ENCODE measurements around the gene ULK4.
"Not testable (repeated sequence)": the region's sequence is repeated elsewhere in the genome, so short reads cannot be mapped to it uniquely, and the experiment has no call there.

ULK4 gene

DNA sequence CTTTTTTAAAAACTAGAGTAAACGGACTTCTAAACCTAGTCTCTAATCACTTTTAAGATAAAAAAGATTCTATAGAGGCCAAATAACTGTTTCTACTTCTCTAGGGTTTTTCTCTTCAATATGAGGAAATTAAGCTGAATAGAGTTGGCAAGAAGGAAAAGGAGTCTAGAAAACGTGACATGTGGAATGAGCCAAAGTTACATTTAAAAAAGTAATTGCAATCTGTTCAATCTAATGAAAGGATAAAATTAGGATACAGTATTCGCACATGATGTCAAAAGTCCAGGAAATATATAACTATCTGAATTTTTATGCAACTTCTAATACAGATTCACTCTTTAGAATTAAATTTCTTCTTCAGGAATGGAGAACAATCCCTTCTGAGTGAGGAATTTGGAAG lies 300.1 kb downstream of the ULK4 start:
- Histone ChIP-seq H3K36me3 (ENCODE audit: control insufficient read depth, insufficient read depth, low read length) (no peaks in the 10 kb centered on the region), H3K9me3 (ENCODE audit: control insufficient read depth, insufficient read depth, low read length) (peaks cover 6% of the 10 kb centered on the region), H3K27ac (ENCODE audit: low read depth, low read length) (no peak overlapping the region), H3K27me3 (ENCODE audit: control insufficient read depth, insufficient read depth, low read length) (no peaks in the 10 kb centered on the region), H3K4me3 (ENCODE audit: low read depth, low read length) (no peak overlapping the region), H3K9ac (ENCODE audit: low read depth, low read length) (no peak overlapping the region), H3K4me1 (ENCODE audit: control insufficient read depth, insufficient read depth, low read length) (no peaks in the 10 kb centered on the region)

DNA sequence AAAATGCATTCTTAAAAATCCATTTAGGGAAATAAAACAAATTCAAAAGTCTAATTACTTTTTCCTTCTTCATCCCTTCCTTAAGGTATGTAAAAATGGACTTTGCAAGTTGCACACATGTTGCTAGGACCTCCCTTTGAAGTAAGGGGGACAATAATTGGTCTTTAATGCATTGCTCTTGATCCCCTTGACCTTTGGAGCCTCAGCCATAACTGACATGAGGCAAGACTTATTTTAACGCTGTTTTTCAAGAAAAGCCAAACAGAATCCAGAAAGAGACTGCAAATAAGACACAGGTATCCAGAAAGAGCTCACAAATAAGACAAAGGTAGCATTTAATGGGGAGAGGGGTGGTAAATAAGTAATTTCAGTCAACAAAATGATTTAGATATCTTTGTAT lies 301.4 kb downstream of the ULK4 start:
- H3K4me1 ChIP-seq (ENCODE audit: control insufficient read depth, insufficient read depth, low read length): no peaks in the 10 kb centered on the region

DNA sequence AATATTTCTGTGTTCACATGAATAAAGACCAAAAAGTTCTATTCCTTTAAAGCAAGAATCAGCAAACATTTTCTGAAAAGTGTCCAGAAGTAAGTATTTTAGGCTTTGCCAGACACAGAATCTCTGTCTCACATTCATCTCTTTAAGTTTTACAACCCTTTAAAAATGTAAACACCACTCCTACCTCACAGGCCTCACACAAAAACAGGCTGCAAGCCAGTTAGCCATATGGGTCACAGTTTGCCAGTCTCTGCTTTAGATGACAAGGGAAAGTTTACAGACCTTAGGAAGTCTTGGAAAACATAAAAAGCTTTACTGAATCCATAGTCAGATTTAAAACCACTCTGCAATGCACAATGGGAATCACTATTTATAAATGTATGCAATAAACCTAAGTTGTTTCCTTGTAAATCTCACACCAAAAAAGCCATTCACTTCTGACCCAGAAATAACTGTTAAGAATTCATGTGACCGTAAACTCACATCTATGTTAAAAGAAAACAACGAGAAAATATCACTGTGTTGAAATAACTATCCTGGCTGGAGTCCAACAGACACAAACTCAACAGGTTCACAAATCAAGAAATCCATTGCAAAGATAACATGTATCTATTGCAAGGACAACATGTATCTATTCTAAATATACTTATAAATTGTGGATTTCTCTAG lies 308.2 kb downstream of the ULK4 start:
- Histone ChIP-seq H3K36me3 (ENCODE audit: control insufficient read depth, insufficient read depth, low read length) (no peaks in the 10 kb centered on the region), H3K9me3 (ENCODE audit: control insufficient read depth, insufficient read depth, low read length) (peaks cover 11% of the 10 kb centered on the region), H3K4me3 (ENCODE audit: low read depth, low read length) (no peak overlapping the region), H3K27ac (ENCODE audit: low read depth, low read length) (no peak overlapping the region), H3K27me3 (ENCODE audit: control insufficient read depth, insufficient read depth, low read length) (no peaks in the 10 kb centered on the region), H3K4me1 (ENCODE audit: control insufficient read depth, insufficient read depth, low read length) (peaks cover 15% of the 10 kb centered on the region), H3K9ac (ENCODE audit: low read depth, low read length) (no peak overlapping the region)

More for the DNA sequence above, 301.4 kb downstream of the ULK4 start:
- Histone ChIP-seq H3K27me3 (ENCODE audit: control insufficient read depth, insufficient read depth, low read length) (no peaks in the 10 kb centered on the region), H3K27ac (ENCODE audit: low read depth, low read length) (no peak overlapping the region), H3K9me3 (ENCODE audit: control insufficient read depth, insufficient read depth, low read length) (no peaks in the 10 kb centered on the region), H3K36me3 (ENCODE audit: control insufficient read depth, insufficient read depth, low read length) (no peaks in the 10 kb centered on the region), H3K9ac (ENCODE audit: low read depth, low read length) (no peak overlapping the region), H3K4me3 (ENCODE audit: low read depth, low read length) (no peak overlapping the region)

DNA sequence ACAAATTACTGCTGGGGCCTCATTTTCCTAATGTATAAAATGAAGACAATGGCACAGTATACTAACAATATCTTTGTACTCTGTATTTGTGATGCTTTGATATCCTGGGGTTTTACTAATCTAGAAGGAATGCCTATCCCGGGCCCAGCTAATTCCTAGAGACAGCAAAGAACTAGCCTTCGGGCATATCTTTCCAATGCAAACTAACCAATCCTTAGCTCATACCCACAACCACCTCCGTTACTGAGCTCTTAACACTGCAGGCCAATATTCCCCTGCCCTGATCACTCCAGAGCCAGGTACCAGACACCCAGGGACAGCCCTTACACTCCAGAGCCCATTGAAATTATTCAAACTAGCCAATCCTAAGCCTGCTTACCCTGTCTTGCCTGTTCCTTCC lies 309.0 kb downstream of the ULK4 start:
- Histone ChIP-seq H3K9me3 (ENCODE audit: control insufficient read depth, insufficient read depth, low read length) (peaks cover 18% of the 10 kb centered on the region), H3K36me3 (ENCODE audit: control insufficient read depth, insufficient read depth, low read length) (no peaks in the 10 kb centered on the region), H3K27me3 (ENCODE audit: control insufficient read depth, insufficient read depth, low read length) (no peaks in the 10 kb centered on the region), H3K9ac (ENCODE audit: low read depth, low read length) (no peak overlapping the region), H3K27ac (ENCODE audit: low read depth, low read length) (no peak overlapping the region), H3K4me3 (ENCODE audit: low read depth, low read length) (no peak overlapping the region), H3K4me1 (ENCODE audit: control insufficient read depth, insufficient read depth, low read length) (peaks cover 15% of the 10 kb centered on the region)

DNA sequence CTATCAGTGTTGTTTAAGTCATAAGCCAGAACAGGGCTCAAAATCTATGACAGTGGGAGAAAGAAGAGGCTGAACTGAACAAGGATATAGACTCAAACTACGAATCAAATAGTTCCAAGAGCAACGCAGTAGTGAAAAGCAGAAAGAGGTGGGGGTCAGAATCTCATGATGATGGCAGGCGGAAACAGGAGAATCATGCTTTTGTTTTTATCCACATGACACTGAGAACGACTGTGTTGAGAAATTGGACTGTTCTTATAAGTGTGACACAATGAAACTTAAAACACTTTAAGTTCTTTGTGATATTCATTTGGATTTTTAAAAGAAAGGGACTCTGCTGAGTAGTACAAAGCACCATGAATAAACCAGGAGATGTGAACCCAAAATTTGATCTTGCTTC lies 309.4 kb downstream of the ULK4 start:
- H3K4me1 ChIP-seq (ENCODE audit: control insufficient read depth, insufficient read depth, low read length): peaks cover 15% of the 10 kb centered on the region
- no peak overlapping the region for H3K9ac ChIP-seq (ENCODE audit: low read depth, low read length)
- H3K9me3 ChIP-seq (ENCODE audit: control insufficient read depth, insufficient read depth, low read length): peaks cover 18% of the 10 kb centered on the region
- H3K4me3 ChIP-seq (ENCODE audit: low read depth, low read length): no peak overlapping the region
- no peak overlapping the region for H3K27ac ChIP-seq (ENCODE audit: low read depth, low read length)
- H3K27me3 ChIP-seq (ENCODE audit: control insufficient read depth, insufficient read depth, low read length): no peaks in the 10 kb centered on the region
- no peaks in the 10 kb centered on the region for H3K36me3 ChIP-seq (ENCODE audit: control insufficient read depth, insufficient read depth, low read length)

DNA sequence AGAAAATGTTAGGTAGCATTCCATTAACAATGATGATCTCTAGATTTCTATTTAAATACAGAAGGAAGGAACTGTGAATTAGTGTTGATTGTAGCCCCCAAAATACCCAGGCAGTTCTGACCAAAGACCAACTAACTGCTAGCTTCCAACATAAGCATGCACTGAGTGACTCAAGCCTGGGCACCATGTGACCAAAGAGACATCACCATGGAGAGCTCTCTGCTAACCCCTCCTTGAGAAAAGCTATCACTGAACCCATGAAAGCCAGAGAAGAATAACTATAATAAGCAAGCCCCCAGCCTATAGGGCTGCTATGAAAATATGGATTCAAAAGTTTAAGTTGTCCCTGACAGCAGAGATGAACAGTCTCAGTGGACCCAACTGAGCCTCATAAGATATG lies 310.2 kb downstream of the ULK4 start:
- H3K27ac ChIP-seq (ENCODE audit: low read depth, low read length): no peak overlapping the region
- H3K27me3 ChIP-seq (ENCODE audit: control insufficient read depth, insufficient read depth, low read length): no peaks in the 10 kb centered on the region
- peaks cover 18% of the 10 kb centered on the region for H3K9me3 ChIP-seq (ENCODE audit: control insufficient read depth, insufficient read depth, low read length)
- H3K4me3 ChIP-seq (ENCODE audit: low read depth, low read length): no peak overlapping the region
- no peak overlapping the region for H3K9ac ChIP-seq (ENCODE audit: low read depth, low read length)
- no peaks in the 10 kb centered on the region for H3K36me3 ChIP-seq (ENCODE audit: control insufficient read depth, insufficient read depth, low read length)
- peaks cover 15% of the 10 kb centered on the region for H3K4me1 ChIP-seq (ENCODE audit: control insufficient read depth, insufficient read depth, low read length)

DNA sequence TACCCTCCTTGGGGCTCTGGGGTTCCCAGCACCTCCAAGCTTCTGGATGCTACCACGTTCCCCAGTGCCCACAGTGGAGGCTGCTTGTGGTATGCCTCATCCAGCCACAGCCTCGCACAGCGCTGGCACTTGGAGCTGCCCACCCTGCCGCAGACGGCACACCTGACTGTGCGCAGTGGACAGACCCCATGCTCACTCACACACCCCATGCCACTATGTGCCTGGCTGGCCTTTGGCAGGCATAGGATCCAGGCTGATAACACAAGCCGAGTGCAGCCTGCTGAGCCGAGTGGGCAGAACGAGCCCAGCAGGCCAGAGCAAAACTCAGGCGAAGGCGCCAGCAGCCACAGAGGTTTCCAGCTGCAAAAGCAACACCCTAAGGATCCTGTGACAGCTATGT lies 311.5 kb downstream of the ULK4 start:
- Histone ChIP-seq H3K4me3 (ENCODE audit: low read depth, low read length) (no peak overlapping the region), H3K27me3 (ENCODE audit: control insufficient read depth, insufficient read depth, low read length) (no peaks in the 10 kb centered on the region), H3K4me1 (ENCODE audit: control insufficient read depth, insufficient read depth, low read length) (peaks cover 15% of the 10 kb centered on the region), H3K27ac (ENCODE audit: low read depth, low read length) (no peak overlapping the region), H3K9me3 (ENCODE audit: control insufficient read depth, insufficient read depth, low read length) (peaks cover 18% of the 10 kb centered on the region), H3K9ac (ENCODE audit: low read depth, low read length) (no peak overlapping the region), H3K36me3 (ENCODE audit: control insufficient read depth, insufficient read depth, low read length) (no peaks in the 10 kb centered on the region)

DNA sequence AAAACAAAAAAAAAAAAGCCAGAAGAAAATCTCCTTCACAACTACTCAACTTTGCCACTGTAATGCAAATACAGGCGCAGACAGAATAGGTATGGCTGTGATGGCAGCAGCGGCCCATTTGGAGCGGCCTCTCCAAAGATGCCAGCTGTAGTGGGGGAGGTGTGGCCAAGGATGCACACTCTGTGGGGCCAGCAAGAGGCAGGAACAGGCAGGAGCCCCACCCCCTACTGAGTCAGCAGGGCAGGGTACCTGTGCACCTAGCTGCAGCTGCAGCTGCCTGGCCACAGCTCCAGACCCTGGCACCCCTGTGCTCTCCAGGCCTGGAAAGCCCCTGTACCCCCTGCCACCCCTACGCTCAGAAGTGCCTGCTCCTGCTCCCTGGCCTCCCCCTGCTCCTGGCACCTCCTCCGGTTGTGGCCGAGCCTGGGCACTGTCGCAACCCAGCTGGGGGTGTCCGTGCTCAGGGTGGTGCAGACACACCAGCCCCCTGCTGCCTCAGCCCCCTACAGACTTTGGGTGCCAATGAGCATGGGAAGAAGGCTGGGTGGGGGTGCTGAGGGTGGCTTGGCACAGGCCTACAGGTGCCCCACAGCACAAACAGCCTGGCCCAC lies 312.7 kb downstream of the ULK4 start:
- peaks cover 14% of the 10 kb centered on the region for H3K4me1 ChIP-seq (ENCODE audit: control insufficient read depth, insufficient read depth, low read length)
- H3K27me3 ChIP-seq (ENCODE audit: control insufficient read depth, insufficient read depth, low read length): no peaks in the 10 kb centered on the region
- H3K4me3 ChIP-seq (ENCODE audit: low read depth, low read length): no peak overlapping the region
- no peak overlapping the region for H3K27ac ChIP-seq (ENCODE audit: low read depth, low read length)
- peaks cover 18% of the 10 kb centered on the region for H3K9me3 ChIP-seq (ENCODE audit: control insufficient read depth, insufficient read depth, low read length)
- no peak overlapping the region for H3K9ac ChIP-seq (ENCODE audit: low read depth, low read length)
- no peaks in the 10 kb centered on the region for H3K36me3 ChIP-seq (ENCODE audit: control insufficient read depth, insufficient read depth, low read length)

DNA sequence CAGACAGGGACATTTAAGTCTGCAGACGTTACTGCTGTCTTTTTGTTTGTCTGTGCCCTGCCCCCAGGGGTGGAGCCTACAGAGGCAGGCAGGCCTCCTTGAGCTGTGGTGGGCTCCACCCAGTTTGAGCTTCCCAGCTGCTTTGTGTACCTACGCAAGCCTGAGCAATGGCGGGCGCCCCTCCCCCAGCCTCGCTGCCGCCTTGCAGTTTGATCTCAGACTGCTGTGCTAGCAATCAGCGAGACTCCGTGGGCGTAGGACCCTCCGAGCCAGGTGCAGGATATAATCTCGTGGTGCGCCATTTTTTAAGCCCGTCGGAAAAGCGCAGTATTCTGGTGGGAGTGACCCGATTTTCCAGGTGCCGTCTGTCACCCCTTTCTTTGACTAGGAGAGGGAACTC lies 314.2 kb downstream of the ULK4 start:
- H3K36me3 ChIP-seq (ENCODE audit: control insufficient read depth, insufficient read depth, low read length); H3K9ac ChIP-seq (ENCODE audit: low read depth, low read length); H3K4me3 ChIP-seq (ENCODE audit: low read depth, low read length); H3K27me3 ChIP-seq (ENCODE audit: control insufficient read depth, insufficient read depth, low read length); H3K27ac ChIP-seq (ENCODE audit: low read depth, low read length); H3K4me1 ChIP-seq (ENCODE audit: control insufficient read depth, insufficient read depth, low read length): not testable (repeated sequence)
- H3K9me3 ChIP-seq (ENCODE audit: control insufficient read depth, insufficient read depth, low read length): peaks cover 18% of the 10 kb centered on the region

DNA sequence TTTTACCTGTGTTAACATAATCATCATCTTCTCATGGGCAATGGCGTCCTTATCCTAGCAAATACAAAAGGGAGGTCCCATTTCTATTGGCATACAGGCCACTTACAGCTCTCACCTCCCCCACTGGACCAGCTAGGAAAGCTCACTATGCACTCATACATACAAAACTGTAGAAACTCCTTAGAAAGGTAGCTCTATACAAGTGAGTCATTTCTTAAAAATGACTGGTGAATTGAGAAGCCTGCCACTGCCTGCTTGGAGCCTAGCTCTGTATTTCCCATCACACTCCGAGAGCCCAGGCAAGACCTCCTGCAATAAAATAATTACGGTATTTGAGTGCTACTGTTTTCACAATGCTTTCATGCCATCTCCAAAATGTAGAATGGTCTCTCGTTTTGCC lies 321.8 kb downstream of the ULK4 start:
- H3K4me1 ChIP-seq (ENCODE audit: control insufficient read depth, insufficient read depth, low read length): no peaks in the 10 kb centered on the region
- no peaks in the 10 kb centered on the region for H3K36me3 ChIP-seq (ENCODE audit: control insufficient read depth, insufficient read depth, low read length)
- H3K27me3 ChIP-seq (ENCODE audit: control insufficient read depth, insufficient read depth, low read length): no peaks in the 10 kb centered on the region
- no peak overlapping the region for H3K4me3 ChIP-seq (ENCODE audit: low read depth, low read length)
- no peaks in the 10 kb centered on the region for H3K9me3 ChIP-seq (ENCODE audit: control insufficient read depth, insufficient read depth, low read length)
- no peak overlapping the region for H3K9ac ChIP-seq (ENCODE audit: low read depth, low read length)
- H3K27ac ChIP-seq (ENCODE audit: low read depth, low read length): no peak overlapping the region

DNA sequence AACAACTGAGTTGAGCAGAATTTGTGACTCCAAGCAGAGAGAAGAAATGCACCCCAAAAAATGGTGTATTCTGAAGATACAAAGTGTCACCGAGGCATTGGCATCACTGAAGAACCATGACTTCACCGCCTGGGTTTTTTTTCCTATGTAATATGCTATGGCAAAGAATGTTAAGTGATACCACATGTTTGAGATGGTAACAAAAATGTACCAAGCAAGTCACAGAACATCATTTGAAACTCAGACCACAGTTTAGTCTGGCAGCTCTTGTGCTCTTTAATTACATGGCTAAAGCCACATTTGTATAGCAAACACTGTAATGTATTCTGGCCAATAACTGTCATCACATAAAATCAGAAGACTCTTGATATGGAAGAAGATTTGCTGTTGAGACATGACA lies 323.5 kb downstream of the ULK4 start:
- Histone ChIP-seq H3K4me1 (ENCODE audit: control insufficient read depth, insufficient read depth, low read length) (no peaks in the 10 kb centered on the region), H3K9ac (ENCODE audit: low read depth, low read length) (no peak overlapping the region), H3K36me3 (ENCODE audit: control insufficient read depth, insufficient read depth, low read length) (no peaks in the 10 kb centered on the region), H3K27me3 (ENCODE audit: control insufficient read depth, insufficient read depth, low read length) (no peaks in the 10 kb centered on the region), H3K27ac (ENCODE audit: low read depth, low read length) (no peak overlapping the region), H3K9me3 (ENCODE audit: control insufficient read depth, insufficient read depth, low read length) (no peaks in the 10 kb centered on the region), H3K4me3 (ENCODE audit: low read depth, low read length) (no peak overlapping the region)
